ENCODE measurements around the gene SETBP1.

The SETBP1 gene

DNA sequence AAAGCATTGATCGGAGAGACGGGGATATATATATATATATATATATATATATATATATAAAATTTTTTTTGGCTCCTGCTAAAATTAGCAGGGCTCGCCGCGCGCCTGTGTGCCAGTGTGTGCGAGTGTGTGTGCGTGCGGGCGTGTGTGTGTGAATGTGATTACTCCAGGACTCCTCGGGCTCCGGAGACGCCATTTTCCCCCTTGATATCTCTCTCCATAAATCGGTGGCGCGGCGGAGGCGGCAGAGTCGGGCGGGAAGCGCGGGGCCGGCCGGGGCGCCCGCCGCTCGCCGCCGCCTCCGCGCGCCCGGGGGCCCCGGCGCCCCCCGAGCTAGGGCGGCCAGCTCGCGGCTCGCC is 795 bp upstream of the SETBP1 start:
- DNase-seq: peak; percentile 37

DNA sequence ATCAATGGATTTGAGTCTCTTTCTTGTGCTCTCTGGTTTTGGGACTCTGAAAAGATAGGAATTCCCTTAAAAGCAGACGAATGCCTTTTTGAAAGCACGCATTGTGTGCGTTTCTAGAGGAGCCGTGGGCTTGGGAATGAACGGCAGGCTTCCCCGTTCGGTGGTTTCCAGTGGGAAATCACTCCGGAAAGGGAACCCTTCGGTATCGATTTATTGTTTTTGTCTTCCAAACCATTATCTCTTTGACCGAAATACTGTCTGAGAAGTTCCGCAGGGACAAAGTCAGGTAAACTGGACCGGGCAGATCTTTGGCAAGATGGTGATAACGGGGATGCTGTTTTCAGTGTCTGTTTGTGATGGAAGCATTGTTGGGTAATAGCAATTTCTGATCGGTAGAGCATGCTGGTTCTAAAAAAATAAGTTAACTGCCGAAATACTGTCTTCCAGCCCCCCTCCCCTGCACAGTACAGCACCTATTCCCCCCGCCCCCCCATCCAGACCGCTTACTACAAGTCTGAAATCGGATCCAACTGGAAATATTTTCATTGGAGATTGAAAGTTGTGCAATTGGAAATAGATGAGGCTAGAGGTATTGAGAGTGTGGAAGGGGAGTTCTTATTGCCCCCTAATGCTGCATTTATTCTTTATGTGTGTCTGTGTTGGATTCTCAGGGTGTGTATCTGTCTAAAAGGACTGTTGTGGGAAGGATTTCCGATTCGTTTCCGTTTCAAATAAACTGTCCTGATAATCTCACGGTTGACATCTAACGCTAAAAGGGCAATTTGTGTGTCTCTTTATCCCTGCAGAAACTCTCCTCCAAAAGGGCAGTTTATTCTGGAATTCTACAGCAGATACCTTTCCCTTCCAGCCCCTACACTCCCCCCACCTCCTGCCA is 635 bp downstream of the SETBP1 start:
- no peak for DNase-seq

DNA sequence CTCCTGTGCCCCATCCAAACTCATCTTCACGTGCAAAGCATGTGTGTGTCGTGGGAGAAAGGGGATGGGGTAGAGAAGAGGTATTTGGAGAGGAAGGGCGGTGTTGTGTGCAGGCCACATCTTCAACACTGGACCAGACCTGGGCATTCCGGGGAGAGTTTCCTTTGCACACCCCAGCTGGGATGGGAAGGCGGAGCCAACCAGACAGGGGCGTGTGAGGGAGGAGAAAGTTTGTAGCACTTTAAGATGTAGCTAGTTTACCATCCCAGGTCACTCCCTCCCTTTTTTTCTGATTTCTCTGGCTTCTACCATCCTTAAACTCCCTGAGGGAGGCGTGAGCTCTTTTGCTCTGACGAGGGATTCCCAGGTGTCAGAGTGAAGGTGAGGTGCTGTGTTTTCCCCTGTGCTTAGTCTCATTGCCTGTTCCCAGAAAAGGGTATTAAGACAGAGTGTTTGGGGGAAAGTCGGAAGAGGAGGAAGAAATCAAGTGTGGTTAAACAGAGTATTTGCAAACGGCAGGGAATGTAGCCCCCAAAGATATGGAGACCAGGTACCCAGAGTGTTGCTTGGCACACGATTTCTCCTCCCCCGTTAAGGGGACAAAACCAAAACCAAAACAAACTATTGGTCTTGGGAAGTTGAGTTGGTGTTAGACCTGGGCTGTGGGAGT is 1.6 kb downstream of the SETBP1 start:
- no peak for DNase-seq

GRCh38 chr18:44682871-44683221 is 2.2 kb downstream of the SETBP1 start:
- DNase-seq: no peak

DNA sequence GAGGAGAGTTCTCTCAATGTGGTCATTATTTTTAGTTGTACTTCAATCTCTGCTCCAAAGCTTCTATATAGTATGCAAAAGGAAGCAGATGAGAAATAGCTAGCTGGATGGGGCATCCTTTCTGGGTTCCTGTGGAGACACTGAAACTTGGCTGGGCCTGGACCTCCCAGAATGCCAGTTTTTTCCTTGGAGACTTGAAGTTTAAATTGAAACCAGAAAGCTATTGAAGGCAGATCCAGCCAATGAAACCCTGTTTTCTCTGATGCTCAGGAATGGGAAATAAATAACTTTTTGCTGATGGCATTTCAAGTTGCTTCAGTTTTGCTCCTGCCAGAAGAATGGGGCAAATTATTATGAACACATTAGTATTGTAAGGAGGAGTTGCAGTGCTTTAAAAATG is 2.9 kb downstream of the SETBP1 start:
- no peak for DNase-seq

DNA sequence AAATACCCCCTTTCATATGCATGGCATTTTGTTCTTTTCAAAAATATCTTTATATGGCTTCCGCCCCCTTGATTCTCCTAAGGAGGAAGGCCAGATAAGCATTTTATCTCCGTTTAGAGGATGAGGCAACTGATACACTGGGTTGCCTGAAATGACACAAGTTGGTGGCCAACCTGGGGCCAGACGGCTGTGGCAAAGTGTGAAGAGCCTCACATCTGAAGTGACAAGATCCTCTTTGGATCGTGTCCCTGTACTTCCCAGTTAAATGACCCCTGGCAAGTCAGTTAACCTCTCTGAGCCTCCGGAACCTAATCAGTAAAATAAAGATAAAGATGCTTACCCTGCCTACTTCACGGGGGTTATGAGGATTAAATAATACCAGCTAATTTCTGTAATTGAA is 4.6 kb downstream of the SETBP1 start:
- no peak for DNase-seq

DNA sequence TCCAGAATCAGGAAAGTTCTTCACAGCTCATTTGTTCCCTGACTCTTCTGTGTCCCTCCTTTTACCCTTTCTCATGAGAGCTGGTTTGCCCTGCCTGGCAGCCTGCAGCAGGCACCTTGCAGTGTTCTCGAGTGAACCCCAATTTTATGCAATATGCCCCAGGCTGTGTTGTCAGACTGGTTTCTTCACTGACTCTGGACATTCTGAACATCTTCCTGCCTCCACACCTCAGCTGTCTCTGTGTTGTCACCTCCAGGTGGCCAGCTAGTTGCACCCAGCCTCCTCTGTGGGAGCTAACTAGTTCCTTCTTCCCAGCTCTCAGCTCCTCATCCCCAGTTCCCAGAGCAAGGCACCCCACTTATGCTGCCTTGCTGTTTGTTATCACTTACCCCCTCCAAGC is 5.5 kb downstream of the SETBP1 start:
- no peak for DNase-seq

DNA sequence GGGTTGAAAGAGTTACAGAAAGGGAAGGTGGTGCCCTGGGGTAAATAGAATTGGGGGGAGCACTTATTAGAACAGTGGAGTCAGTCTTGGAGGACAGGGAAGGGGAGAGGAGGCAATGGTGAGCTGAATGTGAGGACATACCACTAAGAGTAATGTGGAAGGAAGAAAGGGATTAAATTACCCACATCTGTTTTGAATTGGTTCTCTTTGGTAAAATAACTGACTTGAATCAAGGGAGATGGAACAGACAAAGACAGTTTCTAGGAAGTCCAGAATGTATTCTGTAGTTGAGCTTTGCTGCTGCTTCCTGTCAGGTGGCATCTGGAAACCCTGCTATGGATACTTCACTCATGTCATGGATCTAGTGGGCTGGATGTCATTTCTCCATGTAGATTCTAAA is 6.7 kb downstream of the SETBP1 start:
- no peak for DNase-seq

- DNase-seq: no peak
Measured at GRCh38 chr18:44689736-44690135, 9.0 kb downstream of the SETBP1 start.

DNA sequence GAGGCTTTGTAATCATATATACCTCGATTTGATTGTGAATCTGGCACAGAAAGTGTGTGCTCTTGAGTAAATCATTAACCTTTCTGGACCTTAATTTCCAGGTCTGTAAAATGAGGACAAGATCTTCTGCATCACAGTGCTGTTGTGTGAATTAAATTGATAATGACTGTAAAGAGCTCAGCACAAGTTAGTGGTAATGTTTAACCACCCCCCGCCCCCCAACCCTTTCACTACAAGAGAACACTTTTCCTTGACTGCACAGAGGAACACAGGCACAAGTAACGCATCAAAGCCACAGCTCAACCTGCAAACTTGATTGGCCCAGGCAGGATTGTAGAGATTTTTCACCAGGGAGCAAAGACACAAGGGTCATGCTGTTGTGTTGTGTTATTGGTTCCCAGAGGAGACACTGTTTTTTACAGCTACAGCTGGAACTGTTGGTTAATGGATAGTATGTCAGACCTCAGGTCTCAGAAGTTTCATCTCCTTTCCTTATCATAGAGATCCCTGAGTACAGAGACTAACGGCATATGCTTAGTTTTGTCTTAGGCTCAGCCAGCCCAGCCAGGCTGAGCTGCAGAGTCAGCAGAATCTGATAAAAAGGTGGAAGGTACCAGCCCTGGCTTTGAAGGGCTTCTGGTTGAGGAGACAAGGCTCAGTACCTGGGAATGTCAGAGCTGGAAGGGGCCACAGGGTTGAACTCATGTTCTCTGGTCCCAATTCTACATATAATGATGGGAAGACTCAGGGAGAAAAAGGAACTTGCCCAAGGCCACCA is 10.6 kb downstream of the SETBP1 start:
- no peak for DNase-seq

- no peak for DNase-seq
Measured at GRCh38 chr18:44693030-44693784, 12.5 kb downstream of the SETBP1 start.

- DNase-seq: no peak
Measured at GRCh38 chr18:44695503-44695902, 14.8 kb downstream of the SETBP1 start.

GRCh38 chr18:44696892-44697291 is 16.2 kb downstream of the SETBP1 start:
- DNase-seq: no peak

GRCh38 chr18:44697315-44697714 is 16.6 kb downstream of the SETBP1 start:
- no peak for DNase-seq

DNA sequence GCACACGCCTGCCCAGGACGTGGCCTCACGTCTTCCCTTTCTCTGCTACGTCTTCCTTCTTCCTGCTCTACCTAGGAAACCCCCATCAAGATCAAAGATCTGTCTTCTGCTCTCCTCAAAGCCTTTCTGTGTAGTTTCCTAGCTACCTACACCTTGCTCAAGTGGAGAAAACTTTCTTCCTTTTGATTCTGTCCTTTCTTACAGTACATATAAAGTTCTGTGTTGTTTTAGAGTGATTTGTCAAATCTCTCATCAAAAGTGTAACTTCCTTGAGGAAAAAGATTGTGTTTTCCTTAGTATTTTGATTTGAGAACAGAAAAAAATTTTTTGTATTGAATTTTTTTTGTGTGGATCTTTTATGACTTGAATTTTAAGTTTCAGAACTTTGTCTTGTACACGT is 17.8 kb downstream of the SETBP1 start:
- no peak for DNase-seq

- DNase-seq: no peak
Measured at GRCh38 chr18:44699572-44700261, 19.0 kb downstream of the SETBP1 start.

GRCh38 chr18:44700652-44701051 is 20.0 kb downstream of the SETBP1 start:
- DNase-seq: no peak

DNA sequence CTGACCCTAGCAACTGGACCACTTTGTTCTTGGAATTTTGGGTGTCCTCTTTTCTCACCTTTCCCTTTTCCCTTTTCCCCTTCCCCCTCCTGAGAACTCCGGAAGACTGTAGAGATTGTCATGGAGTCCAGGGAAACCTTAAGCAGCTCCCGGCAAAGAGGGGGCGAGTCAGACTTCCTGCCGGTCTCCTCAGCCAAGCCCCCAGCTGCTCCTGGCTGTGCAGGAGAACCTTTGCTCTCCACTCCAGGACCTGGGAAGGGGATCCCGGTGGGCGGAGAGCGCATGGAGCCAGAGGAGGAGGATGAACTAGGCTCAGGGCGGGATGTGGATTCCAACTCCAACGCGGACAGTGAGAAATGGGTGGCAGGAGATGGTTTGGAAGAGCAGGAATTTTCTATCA is 20.5 kb downstream of the SETBP1 start:
- DNase-seq: no peak

DNA sequence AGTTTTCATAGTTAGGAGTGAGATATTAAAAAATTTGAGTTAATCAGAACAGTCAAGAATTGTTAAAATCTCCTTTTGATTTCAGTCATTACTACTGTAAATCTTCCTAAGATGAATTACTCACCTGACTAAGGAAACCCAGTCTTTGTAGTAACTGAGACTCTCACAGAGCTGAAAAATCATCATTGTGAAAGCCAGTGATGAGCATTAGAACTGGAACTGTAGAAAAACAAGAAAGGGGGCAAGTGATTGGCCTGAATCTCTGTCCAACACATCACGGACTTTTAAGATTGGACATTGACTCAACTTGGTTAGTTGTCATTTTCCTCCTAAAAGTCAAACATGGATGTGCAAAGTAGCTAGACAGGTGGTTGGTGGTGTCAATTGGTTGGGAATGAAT is 21.9 kb downstream of the SETBP1 start:
- DNase-seq: no peak

- DNase-seq: no peak
Measured at GRCh38 chr18:44704135-44704789, 23.6 kb downstream of the SETBP1 start.

DNA sequence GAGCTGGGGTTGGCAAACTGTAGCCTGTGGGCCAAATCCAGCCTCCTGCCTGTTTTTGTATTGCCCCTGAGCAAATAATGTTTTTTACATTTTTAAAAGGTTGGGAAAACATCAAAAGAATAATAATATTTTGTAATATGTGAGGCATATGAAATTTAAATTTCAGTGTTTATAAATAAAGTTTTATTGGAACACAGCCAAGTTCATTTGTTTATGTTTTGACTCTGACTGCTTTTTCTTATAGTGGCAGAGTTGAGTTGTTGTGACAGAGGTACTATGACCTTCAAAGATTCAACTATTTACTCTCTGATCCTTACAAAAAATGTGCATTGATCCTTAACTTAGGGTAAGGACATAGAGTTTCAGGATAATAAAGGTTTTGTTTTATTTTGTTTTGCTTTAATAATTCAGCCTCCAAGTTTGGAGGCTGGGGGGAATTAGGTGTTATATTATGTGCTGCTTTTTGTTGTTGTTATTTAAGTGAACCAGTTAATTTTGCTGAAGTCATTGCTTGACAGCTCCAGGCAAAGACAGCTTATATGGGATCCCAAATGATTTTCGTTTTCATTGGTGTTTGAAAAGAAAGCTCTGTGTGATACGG is 24.5 kb downstream of the SETBP1 start:
- no peak for DNase-seq

All from stimulated activated CD4-positive, alpha-beta T cell treated with anti-CD3 and anti-CD28 coated beads, Interleukin-4, amount 100 ng/mL, for 24 hours (primary cell).